NCI-H446 (cell line): Measurements from ENCODE around the gene KIF2A.

Experiments
- DNase-seq, 2 experiments: peaks; one replicate each; lab custom pipeline; 2025; lab: John Stamatoyannopoulos, UW

Gene KIF2A

GRCh38 chr5:62291829-62292228, 14.2 kb upstream of the KIF2A start:
- DNase-seq = peak in 1 of 2 experiments; percentile 1

GRCh38 chr5:62296998-62297397, 9.0 kb upstream of the KIF2A start:
- DNase-seq = no peak

- no peak for DNase-seq
These were observed 7.9 kb upstream of the KIF2A start for GRCh38 chr5:62298118-62298517.

GRCh38 chr5:62299101-62299500, 6.9 kb upstream of the KIF2A start:
- DNase-seq = no peak

- no peak for DNase-seq
These were observed 6.4 kb upstream of the KIF2A start for GRCh38 chr5:62299600-62299999.

GRCh38 chr5:62305358-62305714, 670 bp upstream of the KIF2A start:
- no peak for DNase-seq

- peak in 1 of 2 experiments; percentile 23 for DNase-seq
These were observed 403 bp downstream of the KIF2A start for GRCh38 chr5:62306323-62306895.

GRCh38 chr5:62306896-62307689, 1.1 kb downstream of the KIF2A start:
- DNase-seq = no peak

- no peak for DNase-seq
These were observed 2.4 kb downstream of the KIF2A start for GRCh38 chr5:62308439-62308838.

GRCh38 chr5:62309107-62309506, 3.1 kb downstream of the KIF2A start:
- DNase-seq = no peak

- DNase-seq = no peak
These were observed 4.6 kb downstream of the KIF2A start for GRCh38 chr5:62310426-62311143.

GRCh38 chr5:62312036-62312435, 6.0 kb downstream of the KIF2A start:
- no peak for DNase-seq

- no peak for DNase-seq
These were observed 6.7 kb downstream of the KIF2A start for GRCh38 chr5:62312674-62313073.

- DNase-seq = no peak
These were observed 8.3 kb downstream of the KIF2A start for GRCh38 chr5:62314213-62314830.

- DNase-seq = no peak
These were observed 9.6 kb downstream of the KIF2A start for GRCh38 chr5:62315376-62316175.

- no peak for DNase-seq
These were observed 10.1 kb downstream of the KIF2A start for GRCh38 chr5:62316176-62316502.

- DNase-seq = no peak
These were observed 11.8 kb downstream of the KIF2A start for GRCh38 chr5:62317810-62318209.

GRCh38 chr5:62322484-62322883, 16.5 kb downstream of the KIF2A start:
- no peak for DNase-seq

- DNase-seq = no peak
These were observed 20.3 kb downstream of the KIF2A start for GRCh38 chr5:62326302-62326701.

GRCh38 chr5:62326702-62327101, 20.7 kb downstream of the KIF2A start:
- no peak for DNase-seq

- DNase-seq = no peak
These were observed 21.4 kb downstream of the KIF2A start for GRCh38 chr5:62327138-62328053.
